Activated T-helper 1 cell treated with anti-CD3 and anti-CD28 coated beads, Interleukin-12 subunit alpha, Interleukin-12 subunit beta, Interleukin-2, Interleukin-4 antibody, amounts not matched to agents 30 ng/mL and 10 ng/mL and 1 ng/mL, durations not matched to agents 14 hours and 24 hours and 36 hours (primary cell): ENCODE results near the gene AP5S1. TPM values are rescaled to one million over a fixed set of nuclear protein-coding genes. Genes with fewer than 3 reads are reported as not detected.
"Not testable (repeated sequence)": the region's sequence is repeated elsewhere in the genome, so short reads cannot be mapped to it uniquely, and the experiment has no call there.

Experiments
- DNase-seq: peaks from one replicate; pipeline ENCODE4 v3.0.0; 2021; ENCODE audit warnings: low spot score
- H3K27ac Mint-ChIP-seq: one replicate; pipeline ENCODE4 v1.8.0; 2021; ENCODE audit warnings: mild to moderate bottlenecking, mixed read lengths
- H3K27me3 Mint-ChIP-seq: one replicate; pipeline ENCODE4 v1.8.0; 2022; ENCODE audit warnings: mild to moderate bottlenecking, moderate library complexity, mixed read lengths; ENCODE audit not compliant: insufficient read depth
- H3K36me3 Mint-ChIP-seq: one replicate; pipeline ENCODE4 v1.8.0; 2021; ENCODE audit warnings: low read depth, mixed read lengths
- H3K4me1 Mint-ChIP-seq: one replicate; pipeline ENCODE4 v1.8.0; 2021; ENCODE audit warnings: low read depth, mixed read lengths
- H3K4me3 Mint-ChIP-seq: one replicate; pipeline ENCODE4 v1.8.0; 2021; ENCODE audit warnings: mild to moderate bottlenecking, moderate library complexity, mixed read lengths
- H3K9me3 Mint-ChIP-seq: one replicate; pipeline ENCODE4 v1.8.0; 2021; ENCODE audit warnings: mixed read lengths
- intact Hi-C: fragments of 100-400 bp; cut with micrococcal nuclease; formaldehyde crosslinking; loops from one replicate; pipeline ENCODE4 v1.15.1; 2024
- total RNA-seq: library from RNA; stranded (reverse); gene quantifications from 2 replicates; pipeline ENCODE4 v1.2.3, GENCODE V29; 2022

The AP5S1 gene
- total RNA-seq, 1 donor from 2014 or later = 15.0 TPM

DNA sequence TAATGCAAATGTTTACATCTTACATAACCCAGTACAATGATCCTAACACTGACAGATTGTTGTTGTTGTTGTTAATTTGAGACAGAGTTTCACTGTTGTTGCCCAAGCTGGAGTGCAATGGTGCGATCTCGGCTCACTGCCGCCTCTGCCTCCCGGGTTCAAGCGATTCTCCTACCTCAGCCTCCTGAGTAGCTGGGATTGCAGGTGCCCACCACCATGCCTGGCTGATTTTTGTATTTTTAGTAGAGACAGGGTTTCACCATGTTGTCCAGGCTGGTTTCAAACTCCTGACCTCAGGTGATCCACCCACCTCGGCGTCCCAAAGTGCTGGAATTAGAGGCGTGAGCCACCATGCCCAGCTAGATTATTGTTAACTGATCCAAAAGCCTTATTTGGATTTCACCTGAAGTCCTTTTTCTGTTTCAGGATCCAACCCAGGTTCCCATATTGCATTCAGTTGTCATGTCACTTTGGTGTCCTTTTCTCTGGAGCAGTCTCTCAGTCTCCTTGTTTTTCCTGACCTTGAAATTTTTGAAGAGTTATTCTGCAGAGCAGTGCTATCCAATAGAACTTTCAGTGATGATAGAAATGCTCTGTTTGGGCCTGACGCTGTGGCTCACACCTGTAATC, 23.8 kb downstream of the AP5S1 start:
- H3K9me3 Mint-ChIP-seq, H3K27me3 Mint-ChIP-seq, H3K4me3 Mint-ChIP-seq, H3K27ac Mint-ChIP-seq, intact Hi-C loops, DNase-seq: not testable (repeated sequence)
- H3K4me1 Mint-ChIP-seq = peaks cover 20% of the 10 kb centered on the region
- H3K36me3 Mint-ChIP-seq = peaks cover 10% of the 10 kb centered on the region

DNA sequence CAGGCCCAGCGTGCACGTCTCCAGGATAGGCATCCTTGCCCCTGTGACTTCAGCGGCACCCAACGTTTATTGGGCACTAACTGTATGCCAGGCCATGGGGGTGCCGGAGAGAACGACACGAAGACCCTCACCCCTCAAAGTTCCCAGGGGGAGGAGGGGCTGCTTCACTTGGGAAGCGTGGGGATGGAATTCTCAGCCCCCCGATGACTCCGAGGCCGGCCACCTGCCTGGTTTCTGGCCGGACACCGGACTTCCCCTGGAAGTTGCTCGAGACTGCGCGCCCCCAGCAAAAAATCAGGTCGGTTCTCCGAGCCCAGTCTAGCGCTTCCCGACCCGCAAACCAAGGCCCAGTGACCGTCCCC, 26.0 kb downstream of the AP5S1 start:
- peaks cover 22% of the 10 kb centered on the region for H3K4me1 Mint-ChIP-seq
- no peaks in the 10 kb centered on the region for H3K9me3 Mint-ChIP-seq
- H3K4me3 Mint-ChIP-seq = peak overlapping the region; percentile 90
- H3K27me3 Mint-ChIP-seq = no peaks in the 10 kb centered on the region
- H3K36me3 Mint-ChIP-seq = peaks cover 10% of the 10 kb centered on the region
- no peak for DNase-seq
- intact Hi-C loops = loop anchor here (1.0 to 2.0 kb wide), 5 partner anchors 26 to 168 kb away; partner anchors contain the start of genes AP5S1, CENPB and PANK2
- peak overlapping the region; percentile 81 for H3K27ac Mint-ChIP-seq

DNA sequence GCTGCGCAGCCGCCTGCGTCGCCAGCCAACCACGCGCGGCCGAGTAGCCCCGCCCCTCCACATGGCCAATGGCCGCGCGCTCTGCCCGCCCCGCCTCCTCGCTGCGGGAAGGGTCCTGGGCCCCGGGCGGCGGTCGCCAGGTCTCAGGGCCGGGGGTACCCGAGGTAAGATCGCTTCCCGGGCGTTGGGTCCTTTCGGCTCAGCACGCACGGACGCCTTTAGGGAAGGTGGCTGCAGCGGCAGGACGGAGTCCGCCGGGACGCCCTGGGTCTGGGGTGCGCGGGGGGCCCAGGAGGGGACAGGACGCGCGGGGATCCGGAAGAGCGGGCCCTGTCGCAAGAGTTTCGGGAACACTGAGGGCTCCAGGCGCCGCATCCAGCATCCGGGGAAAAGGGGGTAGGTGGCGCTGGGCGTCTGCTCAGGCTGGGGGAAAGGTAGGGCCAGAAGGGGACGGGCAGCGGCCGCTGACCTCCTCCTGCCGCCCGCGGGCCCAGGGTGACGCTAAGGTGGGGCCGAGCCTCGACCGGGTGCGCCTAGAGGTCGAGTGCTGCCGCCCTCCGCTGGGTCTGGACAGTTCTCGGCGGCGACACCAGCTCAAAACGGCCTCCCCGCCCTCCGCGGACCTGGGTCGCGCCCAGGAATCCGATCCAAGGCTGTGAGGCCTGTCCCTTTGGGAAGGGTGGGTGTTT, 26.5 kb downstream of the AP5S1 start, which contains the start of gene MAVS:
Gene MAVS, plus strand, starts transcription at position 95 of the 689 bp plus-strand sequence. CDS start 7,791 bp downstream, outside the sequence.
- H3K36me3 Mint-ChIP-seq = peaks cover 10% of the 10 kb centered on the region
- peak; percentile 87 for DNase-seq
- peak within 1 kb of the TSS; percentile 90 for H3K4me3 Mint-ChIP-seq
- H3K27me3 Mint-ChIP-seq = no peaks in the 10 kb centered on the region
- intact Hi-C loops = loop anchor here (1.0 to 2.0 kb wide), 6 partner anchors 27 to 167 kb away; partner anchors contain the start of genes AP5S1, CDC25B, CENPB and PANK2
- peak within 1 kb of the TSS; percentile 81 for H3K27ac Mint-ChIP-seq
- H3K4me1 Mint-ChIP-seq = peaks cover 22% of the 10 kb centered on the region
- no peaks in the 10 kb centered on the region for H3K9me3 Mint-ChIP-seq

DNA sequence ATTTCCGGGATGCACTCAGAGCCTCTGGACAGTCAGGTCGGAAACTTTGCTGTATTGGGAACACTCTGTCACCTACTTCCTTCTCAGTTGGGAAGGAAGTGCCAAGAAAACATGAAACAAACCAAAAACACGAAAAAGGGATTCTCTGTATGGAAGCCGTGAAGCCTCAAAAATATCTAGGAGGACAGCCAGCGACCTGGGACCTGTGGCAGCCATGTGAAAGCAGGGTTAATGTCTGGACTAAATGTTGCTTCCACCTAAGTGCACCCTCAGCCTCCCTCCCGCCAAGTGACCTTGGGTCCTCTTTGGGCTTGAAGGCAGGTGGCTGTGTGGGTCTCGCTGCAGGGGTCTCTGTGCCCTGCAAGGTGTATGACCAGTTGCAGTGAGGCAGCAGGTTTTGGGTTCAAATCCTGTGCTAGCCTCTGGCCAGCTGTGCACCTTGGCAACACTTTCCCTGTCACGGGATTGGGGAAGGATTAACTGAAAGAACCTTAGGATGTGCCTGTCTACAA, 27.1 kb downstream of the AP5S1 start:
- H3K27ac Mint-ChIP-seq = peak overlapping the region; percentile 81
- no peaks in the 10 kb centered on the region for H3K27me3 Mint-ChIP-seq
- H3K4me3 Mint-ChIP-seq = peak overlapping the region; percentile 90
- DNase-seq = no peak
- no peaks in the 10 kb centered on the region for H3K9me3 Mint-ChIP-seq
- intact Hi-C loops = loop anchor here (1.0 to 2.0 kb wide), 2 partner anchors 51 to 61 kb away; partner anchors contain the start of genes CDC25B and CENPB
- peaks cover 22% of the 10 kb centered on the region for H3K4me1 Mint-ChIP-seq
- peaks cover 10% of the 10 kb centered on the region for H3K36me3 Mint-ChIP-seq

DNA sequence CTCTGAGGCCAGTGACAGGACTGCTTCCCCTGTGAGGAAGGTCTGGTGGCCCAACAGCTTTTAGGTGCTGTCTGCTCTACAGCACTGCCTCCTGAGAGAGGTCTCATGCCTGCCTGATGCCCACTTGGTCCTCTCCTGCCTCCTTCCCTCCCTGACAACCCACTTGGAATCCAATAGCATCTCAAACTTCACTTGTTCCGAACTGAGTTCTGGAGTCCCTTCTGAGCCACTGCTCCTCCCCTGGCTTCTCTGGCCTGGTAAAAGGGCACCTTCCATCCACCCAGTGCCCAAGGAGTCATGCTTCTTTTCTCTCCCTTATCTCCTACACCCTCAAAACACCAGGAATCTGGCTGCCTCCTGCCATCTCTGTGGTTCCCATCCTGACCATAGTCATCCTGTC, 28.2 kb downstream of the AP5S1 start:
- Mint-ChIP-seq H3K9me3 (no peaks in the 10 kb centered on the region), H3K36me3 (peaks cover 10% of the 10 kb centered on the region), H3K27me3 (no peaks in the 10 kb centered on the region), H3K4me3 (peak overlapping the region; percentile 90), H3K27ac (peak overlapping the region; percentile 76), H3K4me1 (peaks cover 22% of the 10 kb centered on the region)
- intact Hi-C loops = no loop called here
- no peak for DNase-seq

DNA sequence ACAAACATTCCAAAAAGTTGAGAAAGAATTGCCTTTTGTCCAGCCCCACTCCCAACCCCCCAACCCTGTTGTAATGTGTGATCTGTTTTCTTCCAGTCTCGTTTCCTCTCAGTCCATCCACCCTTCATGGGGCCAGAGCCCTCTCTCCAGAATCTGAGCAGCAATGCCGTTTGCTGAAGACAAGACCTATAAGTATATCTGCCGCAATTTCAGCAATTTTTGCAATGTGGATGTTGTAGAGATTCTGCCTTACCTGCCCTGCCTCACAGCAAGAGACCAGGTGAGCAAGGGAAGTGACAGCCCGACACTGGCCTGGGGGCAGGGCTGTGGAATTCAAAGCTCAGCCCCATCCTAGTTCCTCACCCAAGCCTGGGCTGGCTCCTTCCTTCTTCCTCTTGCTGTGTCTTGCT, 34.1 kb downstream of the AP5S1 start:
- H3K27ac Mint-ChIP-seq = peak overlapping the region; percentile 18
- peaks cover 20% of the 10 kb centered on the region for H3K36me3 Mint-ChIP-seq

DNA sequence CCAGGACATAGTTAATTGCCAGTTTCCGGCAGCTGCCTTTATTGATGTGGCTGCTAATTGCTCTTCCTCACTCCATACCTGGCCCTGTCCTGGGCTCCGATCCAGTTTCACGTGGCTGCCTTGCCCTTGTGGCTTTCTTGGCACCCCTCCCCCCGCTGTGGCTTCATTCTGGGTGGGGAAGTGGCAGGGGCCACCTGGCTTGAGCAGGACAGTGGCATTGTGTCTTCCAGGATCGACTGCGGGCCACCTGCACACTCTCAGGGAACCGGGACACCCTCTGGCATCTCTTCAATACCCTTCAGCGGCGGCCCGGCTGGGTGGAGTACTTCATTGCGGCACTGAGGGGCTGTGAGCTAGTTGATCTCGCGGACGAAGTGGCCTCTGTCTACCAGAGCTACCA, 37.1 kb downstream of the AP5S1 start:
- H3K36me3 Mint-ChIP-seq = peaks cover 33% of the 10 kb centered on the region
- intact Hi-C loops = no loop called here
- DNase-seq = no peak
- no peak overlapping the region for H3K4me3 Mint-ChIP-seq
- H3K9me3 Mint-ChIP-seq = peaks cover 4% of the 10 kb centered on the region
- no peaks in the 10 kb centered on the region for H3K27me3 Mint-ChIP-seq
- H3K27ac Mint-ChIP-seq = no peak overlapping the region
- peaks cover 10% of the 10 kb centered on the region for H3K4me1 Mint-ChIP-seq

More for the DNA sequence above, 34.1 kb downstream of the AP5S1 start:
- intact Hi-C loops = no loop called here
- peaks cover 12% of the 10 kb centered on the region for H3K4me1 Mint-ChIP-seq
- DNase-seq = no peak
- H3K27me3 Mint-ChIP-seq = no peaks in the 10 kb centered on the region
- no peak overlapping the region for H3K4me3 Mint-ChIP-seq
- no peaks in the 10 kb centered on the region for H3K9me3 Mint-ChIP-seq

DNA sequence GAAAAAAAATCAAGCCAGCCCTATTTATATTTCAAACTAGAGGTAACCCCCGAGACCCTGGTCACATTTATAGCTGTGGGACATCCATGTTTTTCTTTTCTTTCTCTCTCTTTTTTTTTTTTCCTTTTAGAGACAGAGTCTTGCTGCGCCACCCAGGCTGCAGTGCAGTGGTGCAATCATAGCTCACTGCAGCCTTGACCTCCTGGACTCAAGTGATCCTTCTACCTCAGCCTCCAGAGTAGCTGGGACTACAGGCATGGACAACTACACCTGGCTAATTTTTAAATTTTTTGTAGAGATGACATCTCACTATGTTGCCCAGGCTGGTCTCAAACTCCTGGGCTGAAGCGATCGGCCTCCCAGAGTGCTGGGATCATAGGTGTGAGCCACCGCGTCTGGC, 38.3 kb downstream of the AP5S1 start:
- H3K27me3 Mint-ChIP-seq = no peaks in the 10 kb centered on the region
- H3K4me1 Mint-ChIP-seq = peaks cover 10% of the 10 kb centered on the region
- H3K36me3 Mint-ChIP-seq = peaks cover 46% of the 10 kb centered on the region
- DNase-seq = no peak
- intact Hi-C loops = no loop called here
- H3K4me3 Mint-ChIP-seq = no peak overlapping the region
- H3K9me3 Mint-ChIP-seq = peaks cover 6% of the 10 kb centered on the region
- no peak overlapping the region for H3K27ac Mint-ChIP-seq

DNA sequence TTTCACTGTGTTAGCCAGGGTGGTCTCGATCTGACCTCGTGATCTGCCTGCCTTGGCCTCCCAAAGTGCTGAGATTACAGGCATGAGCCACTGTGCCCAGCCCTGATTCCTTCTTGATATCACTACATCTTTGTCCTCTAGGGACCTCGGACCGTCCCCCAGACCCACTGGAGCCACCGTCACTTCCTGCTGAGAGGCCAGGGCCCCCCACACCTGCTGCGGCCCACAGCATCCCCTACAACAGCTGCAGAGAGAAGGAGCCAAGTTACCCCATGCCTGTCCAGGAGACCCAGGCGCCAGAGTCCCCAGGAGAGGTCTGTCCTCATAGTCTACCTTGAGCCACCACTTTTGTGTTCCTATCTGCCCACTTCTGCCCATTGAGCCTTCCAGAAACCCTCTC, 40.8 kb downstream of the AP5S1 start:
- H3K4me3 Mint-ChIP-seq = no peak overlapping the region
- H3K4me1 Mint-ChIP-seq = peaks cover 5% of the 10 kb centered on the region
- H3K9me3 Mint-ChIP-seq = peaks cover 6% of the 10 kb centered on the region
- H3K36me3 Mint-ChIP-seq = peaks cover 53% of the 10 kb centered on the region
- intact Hi-C loops = no loop called here
- no peak overlapping the region for H3K27ac Mint-ChIP-seq
- DNase-seq = no peak
- no peaks in the 10 kb centered on the region for H3K27me3 Mint-ChIP-seq

DNA sequence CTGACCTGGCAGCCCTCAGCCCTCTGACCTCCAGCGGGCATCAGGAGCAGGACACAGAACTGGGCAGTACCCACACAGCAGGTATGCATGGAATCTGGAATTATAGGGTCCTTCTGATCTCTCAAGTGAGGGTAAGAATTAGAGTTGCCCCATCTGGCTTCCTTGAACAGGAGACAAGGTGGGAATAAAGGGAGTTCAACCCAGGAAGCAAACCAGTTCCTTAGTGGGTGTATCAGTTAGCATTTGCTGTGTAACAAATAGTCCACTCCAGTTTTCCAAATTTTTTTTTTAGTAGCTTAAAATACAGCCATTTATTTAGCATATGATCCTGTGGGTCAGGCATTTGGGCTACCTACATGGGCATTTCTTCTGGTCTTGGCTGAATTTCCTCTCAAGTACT, 42.0 kb downstream of the AP5S1 start:
- H3K27ac Mint-ChIP-seq = no peak overlapping the region
- peaks cover 50% of the 10 kb centered on the region for H3K36me3 Mint-ChIP-seq
- no peaks in the 10 kb centered on the region for H3K27me3 Mint-ChIP-seq
- no peak for DNase-seq
- H3K4me1 Mint-ChIP-seq = no peaks in the 10 kb centered on the region
- H3K9me3 Mint-ChIP-seq = peaks cover 6% of the 10 kb centered on the region
- H3K4me3 Mint-ChIP-seq = no peak overlapping the region
- intact Hi-C loops = no loop called here

DNA sequence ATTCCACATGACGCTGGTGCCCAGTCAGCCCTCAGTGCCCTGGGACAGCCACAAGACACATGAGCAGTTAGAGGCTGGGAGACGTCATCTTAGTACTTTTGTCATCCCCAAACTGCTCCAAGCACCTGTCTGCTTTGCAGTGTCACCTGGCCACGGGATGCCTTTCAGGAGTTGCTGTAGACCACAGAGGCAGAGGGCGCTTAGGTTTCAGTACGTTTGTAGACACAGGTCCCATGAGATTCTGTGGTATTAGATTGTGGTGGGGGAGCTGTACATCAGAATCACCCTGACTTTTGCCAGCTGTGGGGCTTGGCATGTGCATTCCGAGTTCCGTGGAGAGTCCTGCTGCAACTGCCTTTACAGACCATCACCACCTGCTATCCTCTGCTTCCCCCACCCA, 43.0 kb downstream of the AP5S1 start:
- Mint-ChIP-seq H3K27me3 (no peaks in the 10 kb centered on the region), H3K4me1 (no peaks in the 10 kb centered on the region), H3K36me3 (peaks cover 48% of the 10 kb centered on the region)

DNA sequence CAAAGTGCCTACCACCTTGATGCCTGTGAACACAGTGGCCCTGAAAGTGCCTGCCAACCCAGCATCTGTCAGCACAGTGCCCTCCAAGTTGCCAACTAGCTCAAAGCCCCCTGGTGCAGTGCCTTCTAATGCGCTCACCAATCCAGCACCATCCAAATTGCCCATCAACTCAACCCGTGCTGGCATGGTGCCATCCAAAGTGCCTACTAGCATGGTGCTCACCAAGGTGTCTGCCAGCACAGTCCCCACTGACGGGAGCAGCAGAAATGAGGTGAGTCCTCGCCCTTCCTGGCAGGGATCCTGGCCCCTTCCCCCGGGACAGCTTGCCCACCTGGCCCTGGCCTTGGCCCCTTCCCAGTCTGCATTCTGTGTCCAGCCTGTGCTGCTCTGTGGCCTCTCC, 44.2 kb downstream of the AP5S1 start:
- no peak overlapping the region for H3K27ac Mint-ChIP-seq
- DNase-seq = no peak
- peaks cover 6% of the 10 kb centered on the region for H3K9me3 Mint-ChIP-seq
- H3K27me3 Mint-ChIP-seq = no peaks in the 10 kb centered on the region
- H3K4me1 Mint-ChIP-seq = no peaks in the 10 kb centered on the region
- intact Hi-C loops = no loop called here
- H3K4me3 Mint-ChIP-seq = no peak overlapping the region
- peaks cover 44% of the 10 kb centered on the region for H3K36me3 Mint-ChIP-seq

More for the DNA sequence above, 43.0 kb downstream of the AP5S1 start:
- no peak overlapping the region for H3K4me3 Mint-ChIP-seq
- H3K27ac Mint-ChIP-seq = no peak overlapping the region
- H3K9me3 Mint-ChIP-seq = peaks cover 6% of the 10 kb centered on the region
- DNase-seq = no peak
- intact Hi-C loops = no loop called here
